Measurements from ENCODE around the gene FCRLA.
"Not testable (repeated sequence)": the region's sequence is repeated elsewhere in the genome, so short reads cannot be mapped to it uniquely, and the experiment has no call there.

FCRLA gene

GRCh38 chr1:161718559-161719324 is 11.7 kb downstream of the FCRLA start:
- no peak for ATAC-seq (replicated peaks; ENCODE audit: extremely low read depth, poor library complexity, severe bottlenecking)
- no peak for DNase-seq (ENCODE audit: low spot score in 2 of 2)
- no peaks in the 10 kb centered on the region for H3K9me3 Mint-ChIP-seq
- no peaks in the 10 kb centered on the region for H3K36me3 Mint-ChIP-seq (ENCODE audit: insufficient read depth)
- no peak overlapping the region for H3K27ac Mint-ChIP-seq (ENCODE audit: low read depth)
- H3K27me3 Mint-ChIP-seq = peaks cover 9% of the 10 kb centered on the region
- no peak overlapping the region for H3K4me3 Mint-ChIP-seq
- H3K4me1 Mint-ChIP-seq = peaks cover 6% of the 10 kb centered on the region

DNA sequence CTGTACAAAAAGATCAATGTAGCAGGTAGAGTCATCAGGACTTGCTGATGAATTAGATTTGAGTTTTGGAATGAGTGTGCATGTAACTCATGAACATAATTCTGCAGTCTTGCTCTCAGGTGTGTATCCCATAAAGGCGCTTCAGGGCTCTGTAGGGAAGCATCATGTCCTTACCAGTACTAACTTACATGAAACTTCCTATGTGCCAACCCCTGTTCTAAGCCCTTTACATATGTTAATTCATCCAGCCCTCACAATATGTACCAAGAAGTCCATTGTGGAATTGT is 12.2 kb downstream of the FCRLA start:
- H3K36me3 Mint-ChIP-seq (ENCODE audit: insufficient read depth) = no peaks in the 10 kb centered on the region
- H3K27ac Mint-ChIP-seq (ENCODE audit: low read depth) = no peak overlapping the region
- no peak for ATAC-seq (replicated peaks; ENCODE audit: extremely low read depth, poor library complexity, severe bottlenecking)
- no peak for DNase-seq (ENCODE audit: low spot score in 2 of 2)
- H3K4me3 Mint-ChIP-seq = no peak overlapping the region
- H3K27me3 Mint-ChIP-seq = peaks cover 9% of the 10 kb centered on the region
- peaks cover 6% of the 10 kb centered on the region for H3K4me1 Mint-ChIP-seq
- no peaks in the 10 kb centered on the region for H3K9me3 Mint-ChIP-seq

DNA sequence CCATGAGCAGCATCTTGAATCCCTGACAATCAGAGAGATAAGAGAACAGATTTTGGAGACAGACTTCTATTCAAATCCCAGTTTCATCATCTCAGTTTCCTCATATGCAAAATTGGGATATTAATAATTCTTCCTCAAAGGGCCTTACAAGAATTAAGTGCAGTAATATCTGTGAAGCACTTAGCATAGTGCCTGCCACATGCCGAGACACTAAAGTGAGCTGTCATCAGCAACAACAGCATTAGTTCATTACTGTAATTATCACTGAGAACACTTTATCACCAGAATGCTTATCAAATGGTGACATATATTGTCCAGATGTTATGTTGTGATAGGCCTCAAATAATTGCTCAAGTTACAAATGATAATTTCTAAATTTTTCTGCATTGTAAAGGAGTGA is 13.4 kb downstream of the FCRLA start:
- DNase-seq (ENCODE audit: low spot score in 2 of 2) (no peak), ATAC-seq (replicated peaks; ENCODE audit: extremely low read depth, poor library complexity, severe bottlenecking) (no peak)
- no peak overlapping the region for H3K27ac Mint-ChIP-seq (ENCODE audit: low read depth)
- H3K4me3 Mint-ChIP-seq = no peak overlapping the region
- H3K36me3 Mint-ChIP-seq (ENCODE audit: insufficient read depth) = no peaks in the 10 kb centered on the region
- H3K9me3 Mint-ChIP-seq = no peaks in the 10 kb centered on the region
- peaks cover 5% of the 10 kb centered on the region for H3K27me3 Mint-ChIP-seq
- H3K4me1 Mint-ChIP-seq = peaks cover 14% of the 10 kb centered on the region

GRCh38 chr1:161720956-161721737 is 14.1 kb downstream of the FCRLA start, which contains the start of gene FCRLB:
FCRLB (plus strand) TSS chr1:161721544; CDS start chr1:161722673, 1,129 bp downstream.
- H3K27me3 Mint-ChIP-seq = no peaks in the 10 kb centered on the region
- H3K27ac Mint-ChIP-seq (ENCODE audit: low read depth) = no peak within 1 kb of the TSS
- no peaks in the 10 kb centered on the region for H3K9me3 Mint-ChIP-seq
- H3K36me3 Mint-ChIP-seq (ENCODE audit: insufficient read depth) = peaks cover 3% of the 10 kb centered on the region
- ATAC-seq (replicated peaks; ENCODE audit: extremely low read depth, poor library complexity, severe bottlenecking) (no peak), DNase-seq (ENCODE audit: low spot score in 2 of 2) (no peak)
- no peak within 1 kb of the TSS for H3K4me3 Mint-ChIP-seq
- H3K4me1 Mint-ChIP-seq = peaks cover 21% of the 10 kb centered on the region

DNA sequence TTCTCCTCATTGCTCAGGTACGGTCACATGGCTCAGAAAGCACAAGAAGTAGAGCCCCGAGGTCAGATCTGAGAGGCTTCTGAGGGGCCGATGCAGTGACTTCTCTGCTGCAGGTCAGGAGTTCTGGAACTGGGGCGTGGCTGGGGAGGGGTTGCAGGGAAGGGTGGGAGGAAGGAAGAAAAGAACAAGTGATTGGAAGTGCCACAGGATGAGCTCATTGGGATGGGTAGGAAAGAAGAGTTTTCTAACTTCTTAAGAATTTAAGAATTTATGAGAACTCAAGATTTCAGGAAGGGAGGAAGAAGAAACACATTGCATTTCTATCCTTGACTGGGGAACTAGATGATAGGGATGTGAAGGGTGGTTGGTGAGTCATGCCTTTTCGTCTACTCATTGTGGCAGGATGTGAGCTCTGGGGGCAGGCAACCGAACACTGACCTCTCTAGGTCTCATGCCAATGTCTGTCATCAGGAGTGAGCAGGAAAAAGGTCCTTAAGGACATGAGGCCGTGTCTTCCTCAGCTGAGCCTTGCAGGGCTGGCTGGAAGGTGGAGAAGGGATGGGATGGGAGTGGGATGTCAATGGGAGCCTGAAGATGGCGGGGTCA is 14.8 kb downstream of the FCRLA start:
- Mint-ChIP-seq H3K4me1 (peaks cover 26% of the 10 kb centered on the region), H3K27ac (ENCODE audit: low read depth) (no peak overlapping the region), H3K9me3 (no peaks in the 10 kb centered on the region), H3K27me3 (no peaks in the 10 kb centered on the region), H3K36me3 (ENCODE audit: insufficient read depth) (peaks cover 7% of the 10 kb centered on the region), H3K4me3 (no peak overlapping the region)
- ATAC-seq (replicated peaks; ENCODE audit: extremely low read depth, poor library complexity, severe bottlenecking) (no peak), DNase-seq (ENCODE audit: low spot score in 2 of 2) (no peak)

DNA sequence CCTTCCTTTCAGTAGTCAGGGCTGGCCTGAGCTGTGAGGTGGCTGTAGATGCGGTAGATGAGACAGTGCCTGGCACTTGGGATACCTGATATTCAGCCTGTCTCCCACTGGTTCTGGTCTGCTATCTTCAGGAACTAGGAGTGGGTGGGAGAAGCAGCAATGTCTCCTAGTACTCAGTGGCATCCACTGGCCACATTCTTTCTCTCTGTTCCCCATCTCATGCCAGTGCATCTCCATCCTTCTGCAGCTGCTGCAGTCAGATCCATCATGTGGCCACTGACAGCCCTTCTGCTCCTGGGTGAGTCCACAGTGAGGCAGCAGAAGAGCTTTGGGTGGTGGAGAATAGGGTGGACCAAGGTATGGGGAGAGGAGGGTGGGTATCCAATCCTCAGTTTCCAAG is 15.4 kb downstream of the FCRLA start:
- DNase-seq (ENCODE audit: low spot score in 2 of 2) = no peak
- ATAC-seq (replicated peaks; ENCODE audit: extremely low read depth, poor library complexity, severe bottlenecking) = no peak
- Mint-ChIP-seq H3K4me1 (peaks cover 28% of the 10 kb centered on the region), H3K9me3 (no peaks in the 10 kb centered on the region), H3K36me3 (ENCODE audit: insufficient read depth) (peaks cover 8% of the 10 kb centered on the region), H3K4me3 (no peak overlapping the region), H3K27me3 (no peaks in the 10 kb centered on the region), H3K27ac (ENCODE audit: low read depth) (no peak overlapping the region)

- H3K4me3 Mint-ChIP-seq = peak overlapping the region; percentile 13
- no peak for ATAC-seq (replicated peaks; ENCODE audit: extremely low read depth, poor library complexity, severe bottlenecking)
- no peak overlapping the region for H3K27ac Mint-ChIP-seq (ENCODE audit: low read depth)
- peaks cover 35% of the 10 kb centered on the region for H3K4me1 Mint-ChIP-seq
- H3K27me3 Mint-ChIP-seq = no peaks in the 10 kb centered on the region
- no peak for DNase-seq (ENCODE audit: low spot score in 2 of 2)
- H3K36me3 Mint-ChIP-seq (ENCODE audit: insufficient read depth) = peaks cover 11% of the 10 kb centered on the region
- no peaks in the 10 kb centered on the region for H3K9me3 Mint-ChIP-seq
These were observed 16.6 kb downstream of the FCRLA start for GRCh38 chr1:161723459-161724141.

DNA sequence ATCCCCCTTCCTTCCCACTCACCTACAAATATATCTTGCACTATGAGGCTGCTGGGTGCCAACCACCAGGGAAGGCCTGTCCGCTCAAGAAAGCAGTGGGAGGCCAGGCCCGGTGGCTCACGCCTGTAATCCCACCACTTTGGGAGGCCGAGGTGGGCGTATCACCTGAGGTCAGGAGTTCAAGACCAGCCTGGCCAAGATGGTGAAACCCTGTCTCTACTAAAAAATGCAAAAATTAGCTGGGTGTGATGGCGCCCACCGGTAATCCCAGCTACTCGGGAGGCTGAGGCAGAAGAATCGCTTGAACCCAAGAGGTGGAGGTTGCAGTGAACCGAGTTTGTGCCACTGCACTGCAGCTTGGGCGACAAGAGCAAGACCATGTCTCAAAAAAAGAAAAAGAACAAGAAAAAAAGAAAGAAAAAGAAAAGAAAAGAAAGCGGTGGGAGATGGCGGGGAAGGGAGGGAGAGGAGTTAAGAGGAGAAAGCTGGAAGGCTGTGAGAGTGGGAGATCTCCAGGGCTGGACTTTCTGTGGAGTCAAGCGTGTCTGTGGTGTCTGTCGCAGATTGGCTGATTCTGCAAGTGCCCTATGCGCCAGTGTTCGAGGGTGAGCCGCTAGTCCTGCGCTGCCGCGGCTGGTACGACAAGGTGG is 18.4 kb downstream of the FCRLA start:
- Mint-ChIP-seq H3K4me1 (peaks cover 45% of the 10 kb centered on the region), H3K36me3 (ENCODE audit: insufficient read depth) (peaks cover 11% of the 10 kb centered on the region), H3K27ac (ENCODE audit: low read depth) (peak overlapping the region; percentile 96), H3K4me3 (peak overlapping the region; percentile 96)
- H3K27me3 Mint-ChIP-seq; H3K9me3 Mint-ChIP-seq; ATAC-seq (replicated peaks; ENCODE audit: extremely low read depth, poor library complexity, severe bottlenecking); DNase-seq (ENCODE audit: low spot score in 2 of 2): not testable (repeated sequence)

GRCh38 chr1:161725908-161726472 is 19.0 kb downstream of the FCRLA start:
- Mint-ChIP-seq H3K4me1 (peaks cover 46% of the 10 kb centered on the region), H3K27ac (ENCODE audit: low read depth) (peak overlapping the region; percentile 96), H3K36me3 (ENCODE audit: insufficient read depth) (peaks cover 11% of the 10 kb centered on the region), H3K27me3 (no peaks in the 10 kb centered on the region), H3K4me3 (peak overlapping the region; percentile 96), H3K9me3 (no peaks in the 10 kb centered on the region)
- DNase-seq (ENCODE audit: low spot score in 2 of 2) (peak in 1 of 2 donors; percentile 28), ATAC-seq (replicated peaks; ENCODE audit: extremely low read depth, poor library complexity, severe bottlenecking) (peak; percentile 42)

GRCh38 chr1:161726473-161727255 is 19.6 kb downstream of the FCRLA start:
- H3K9me3 Mint-ChIP-seq = no peaks in the 10 kb centered on the region
- peak; percentile 69 for ATAC-seq (replicated peaks; ENCODE audit: extremely low read depth, poor library complexity, severe bottlenecking)
- peak overlapping the region; percentile 96 for H3K4me3 Mint-ChIP-seq
- peaks cover 52% of the 10 kb centered on the region for H3K4me1 Mint-ChIP-seq
- H3K27ac Mint-ChIP-seq (ENCODE audit: low read depth) = peak overlapping the region; percentile 96
- peak; percentile 50 to 63 for DNase-seq (ENCODE audit: low spot score in 2 of 2)
- no peaks in the 10 kb centered on the region for H3K27me3 Mint-ChIP-seq
- H3K36me3 Mint-ChIP-seq (ENCODE audit: insufficient read depth) = peaks cover 11% of the 10 kb centered on the region

DNA sequence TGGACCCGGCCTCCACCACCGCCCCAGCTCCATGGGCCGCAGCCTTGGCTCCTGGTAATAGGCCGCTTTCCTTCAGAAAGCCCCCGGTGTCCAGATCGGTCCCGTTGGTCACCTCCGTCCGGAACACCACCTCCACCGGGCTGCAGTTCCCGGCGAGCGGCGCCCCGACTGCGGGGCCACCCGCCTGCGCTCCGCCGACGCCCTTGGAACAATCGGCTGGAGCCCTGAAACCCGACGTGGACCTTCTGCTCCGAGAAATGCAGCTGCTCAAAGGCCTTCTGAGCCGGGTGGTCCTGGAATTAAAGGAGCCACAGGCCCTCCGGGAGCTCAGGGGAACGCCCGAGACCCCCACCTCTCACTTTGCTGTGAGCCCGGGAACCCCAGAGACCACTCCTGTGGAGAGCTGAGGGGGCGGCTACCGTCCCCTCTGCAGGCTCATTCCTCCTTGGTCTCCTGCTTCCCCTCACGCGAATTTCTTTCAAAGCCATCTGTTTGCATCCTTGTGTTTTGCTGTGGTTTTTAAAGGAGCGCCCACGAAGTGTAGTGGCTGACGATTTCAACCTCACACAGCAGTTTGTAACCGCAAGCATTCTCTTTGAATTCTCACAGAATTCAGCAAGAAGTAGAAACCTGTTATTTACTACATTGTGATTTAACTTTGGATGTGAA is 20.4 kb downstream of the FCRLA start:
- Mint-ChIP-seq H3K9me3 (no peaks in the 10 kb centered on the region), H3K27ac (ENCODE audit: low read depth) (peak overlapping the region; percentile 96), H3K36me3 (ENCODE audit: insufficient read depth) (peaks cover 11% of the 10 kb centered on the region), H3K4me3 (peak overlapping the region; percentile 96), H3K27me3 (no peaks in the 10 kb centered on the region), H3K4me1 (peaks cover 57% of the 10 kb centered on the region)
- ATAC-seq (replicated peaks; ENCODE audit: extremely low read depth, poor library complexity, severe bottlenecking) (peak; percentile 42), DNase-seq (ENCODE audit: low spot score in 2 of 2) (peak; percentile 28 to 37)

Data from central memory CD8-positive, alpha-beta T cell (primary cell).